ENCODE results near the gene PTPN1. TPM values are rescaled to one million over a fixed set of nuclear protein-coding genes. Genes with fewer than 3 reads are reported as not detected.

The PTPN1 gene
- total RNA-seq, 1 donor from 2014 or later = 78.2 TPM

DNA sequence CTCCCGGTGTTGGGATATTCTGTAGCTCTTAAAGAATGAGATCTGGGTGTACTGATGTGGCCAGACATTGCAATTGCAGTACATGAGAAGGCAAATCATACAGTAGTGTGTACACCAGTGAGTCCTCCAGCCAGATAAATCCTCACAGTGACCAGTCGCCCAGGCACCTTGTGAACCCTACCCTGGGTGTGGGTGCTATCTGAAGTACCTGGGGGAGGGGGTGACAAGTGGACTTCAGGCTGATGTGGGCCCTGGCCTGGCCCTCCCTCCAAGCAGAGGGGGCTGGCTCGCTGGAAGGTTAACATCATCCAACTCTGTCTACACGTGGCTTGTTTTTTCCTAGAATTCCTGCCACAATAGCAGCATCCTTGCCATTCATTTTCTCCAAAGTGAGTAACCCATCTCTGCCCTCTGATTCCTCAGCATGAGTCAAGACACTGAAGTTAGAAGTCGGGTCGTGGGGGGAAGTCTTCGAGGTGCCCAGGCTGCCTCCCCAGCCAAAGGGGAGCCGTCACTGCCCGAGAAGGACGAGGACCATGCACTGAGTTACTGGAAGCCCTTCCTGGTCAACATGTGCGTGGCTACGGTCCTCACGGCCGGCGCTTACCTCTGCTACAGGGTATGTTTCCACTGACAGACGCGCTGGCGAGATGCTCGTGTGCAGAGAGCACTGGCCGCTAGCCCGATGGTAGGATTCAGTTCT is 70.8 kb downstream of the PTPN1 start:
- no peaks in the 10 kb centered on the region for H3K9me3 ChIP-seq
- ATAC-seq = no peak
- H3K36me3 ChIP-seq = peaks cover 99% of the 10 kb centered on the region
- H3K4me3 ChIP-seq = no peak overlapping the region
- peaks cover 5% of the 10 kb centered on the region for H3K4me1 ChIP-seq
- TF ChIP-seq, protein P1, sequence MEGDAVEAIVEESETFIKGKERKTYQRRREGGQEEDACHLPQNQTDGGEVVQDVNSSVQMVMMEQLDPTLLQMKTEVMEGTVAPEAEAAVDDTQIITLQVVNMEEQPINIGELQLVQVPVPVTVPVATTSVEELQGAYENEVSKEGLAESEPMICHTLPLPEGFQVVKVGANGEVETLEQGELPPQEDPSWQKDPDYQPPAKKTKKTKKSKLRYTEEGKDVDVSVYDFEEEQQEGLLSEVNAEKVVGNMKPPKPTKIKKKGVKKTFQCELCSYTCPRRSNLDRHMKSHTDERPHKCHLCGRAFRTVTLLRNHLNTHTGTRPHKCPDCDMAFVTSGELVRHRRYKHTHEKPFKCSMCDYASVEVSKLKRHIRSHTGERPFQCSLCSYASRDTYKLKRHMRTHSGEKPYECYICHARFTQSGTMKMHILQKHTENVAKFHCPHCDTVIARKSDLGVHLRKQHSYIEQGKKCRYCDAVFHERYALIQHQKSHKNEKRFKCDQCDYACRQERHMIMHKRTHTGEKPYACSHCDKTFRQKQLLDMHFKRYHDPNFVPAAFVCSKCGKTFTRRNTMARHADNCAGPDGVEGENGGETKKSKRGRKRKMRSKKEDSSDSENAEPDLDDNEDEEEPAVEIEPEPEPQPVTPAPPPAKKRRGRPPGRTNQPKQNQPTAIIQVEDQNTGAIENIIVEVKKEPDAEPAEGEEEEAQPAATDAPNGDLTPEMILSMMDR (IDR thresholded peaks at IDR 0.05) = no peak
- intact Hi-C loops (cut with DNase I) = no loop called here
- H3K27ac ChIP-seq = no peak overlapping the region
- H3K27me3 ChIP-seq (ENCODE audit: low read depth) = no peaks in the 10 kb centered on the region
- peak; percentile 43 for DNase-seq

DNA sequence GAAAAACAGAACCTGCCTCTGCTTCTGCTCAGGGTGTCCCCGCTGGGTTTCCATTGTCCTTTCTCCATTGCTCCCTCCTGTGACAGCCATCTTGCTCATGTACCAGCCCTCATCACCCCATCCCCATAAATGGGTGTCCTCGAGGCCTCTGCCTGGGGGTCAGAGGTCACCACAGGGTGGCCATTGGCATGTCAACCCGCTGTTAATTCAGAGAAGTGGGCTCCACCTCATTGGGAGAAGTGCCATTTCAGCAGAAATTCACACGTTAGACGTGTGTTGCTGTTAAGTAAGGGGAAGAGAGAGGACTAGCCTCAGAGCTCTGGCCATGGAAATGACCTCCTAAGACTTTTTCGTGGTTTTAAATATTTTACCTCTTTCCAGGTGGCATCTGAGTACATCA is 71.9 kb downstream of the PTPN1 start:
- Histone ChIP-seq H3K4me3 (no peak overlapping the region), H3K36me3 (peaks cover 100% of the 10 kb centered on the region), H3K27me3 (ENCODE audit: low read depth) (no peaks in the 10 kb centered on the region), H3K9me3 (no peaks in the 10 kb centered on the region), H3K27ac (no peak overlapping the region), H3K4me1 (no peaks in the 10 kb centered on the region)
- TF ChIP-seq, protein P1 (IDR thresholded peaks at IDR 0.05) = no peak
- DNase-seq (no peak), ATAC-seq (no peak)
- intact Hi-C loops (cut with DNase I) = no loop called here

DNA sequence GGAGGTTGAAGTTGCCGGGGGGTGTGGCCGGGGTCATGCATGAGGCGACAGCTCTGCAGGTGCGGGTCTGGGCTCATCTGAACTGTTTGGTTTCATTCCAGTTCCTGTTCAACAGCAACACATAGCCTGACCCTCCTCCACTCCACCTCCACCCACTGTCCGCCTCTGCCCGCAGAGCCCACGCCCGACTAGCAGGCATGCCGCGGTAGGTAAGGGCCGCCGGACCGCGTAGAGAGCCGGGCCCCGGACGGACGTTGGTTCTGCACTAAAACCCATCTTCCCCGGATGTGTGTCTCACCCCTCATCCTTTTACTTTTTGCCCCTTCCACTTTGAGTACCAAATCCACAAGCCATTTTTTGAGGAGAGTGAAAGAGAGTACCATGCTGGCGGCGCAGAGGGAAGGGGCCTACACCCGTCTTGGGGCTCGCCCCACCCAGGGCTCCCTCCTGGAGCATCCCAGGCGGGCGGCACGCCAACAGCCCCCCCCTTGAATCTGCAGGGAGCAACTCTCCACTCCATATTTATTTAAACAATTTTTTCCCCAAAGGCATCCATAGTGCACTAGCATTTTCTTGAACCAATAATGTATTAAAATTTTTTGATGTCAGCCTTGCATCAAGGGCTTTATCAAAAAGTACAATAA is 72.5 kb downstream of the PTPN1 start:
- ATAC-seq (no peak), DNase-seq (peak; percentile 39)
- H3K4me3 ChIP-seq = no peak overlapping the region
- no peak overlapping the region for H3K27ac ChIP-seq
- intact Hi-C loops (cut with DNase I) = no loop called here
- TF ChIP-seq, protein P1 (IDR thresholded peaks at IDR 0.05) = no peak
- H3K27me3 ChIP-seq (ENCODE audit: low read depth) = no peaks in the 10 kb centered on the region
- H3K36me3 ChIP-seq = peaks cover 100% of the 10 kb centered on the region
- no peaks in the 10 kb centered on the region for H3K9me3 ChIP-seq
- H3K4me1 ChIP-seq = no peaks in the 10 kb centered on the region

DNA sequence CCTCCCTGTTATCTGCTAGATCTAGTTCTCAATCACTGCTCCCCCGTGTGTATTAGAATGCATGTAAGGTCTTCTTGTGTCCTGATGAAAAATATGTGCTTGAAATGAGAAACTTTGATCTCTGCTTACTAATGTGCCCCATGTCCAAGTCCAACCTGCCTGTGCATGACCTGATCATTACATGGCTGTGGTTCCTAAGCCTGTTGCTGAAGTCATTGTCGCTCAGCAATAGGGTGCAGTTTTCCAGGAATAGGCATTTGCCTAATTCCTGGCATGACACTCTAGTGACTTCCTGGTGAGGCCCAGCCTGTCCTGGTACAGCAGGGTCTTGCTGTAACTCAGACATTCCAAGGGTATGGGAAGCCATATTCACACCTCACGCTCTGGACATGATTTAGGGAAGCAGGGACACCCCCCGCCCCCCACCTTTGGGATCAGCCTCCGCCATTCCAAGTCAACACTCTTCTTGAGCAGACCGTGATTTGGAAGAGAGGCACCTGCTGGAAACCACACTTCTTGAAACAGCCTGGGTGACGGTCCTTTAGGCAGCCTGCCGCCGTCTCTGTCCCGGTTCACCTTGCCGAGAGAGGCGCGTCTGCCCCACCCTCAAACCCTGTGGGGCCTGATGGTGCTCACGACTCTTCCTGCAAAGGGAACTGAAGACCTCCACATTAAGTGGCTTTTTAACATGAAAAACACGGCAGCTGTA is 73.4 kb downstream of the PTPN1 start:
- H3K4me3 ChIP-seq = no peak overlapping the region
- intact Hi-C loops (cut with DNase I) = no loop called here
- ATAC-seq (no peak), DNase-seq (peak; percentile 21)
- no peaks in the 10 kb centered on the region for H3K9me3 ChIP-seq
- peaks cover 97% of the 10 kb centered on the region for H3K36me3 ChIP-seq
- no peaks in the 10 kb centered on the region for H3K4me1 ChIP-seq
- H3K27ac ChIP-seq = no peak overlapping the region
- TF ChIP-seq, protein P1 (IDR thresholded peaks at IDR 0.05) = no peak
- H3K27me3 ChIP-seq (ENCODE audit: low read depth) = no peaks in the 10 kb centered on the region

DNA sequence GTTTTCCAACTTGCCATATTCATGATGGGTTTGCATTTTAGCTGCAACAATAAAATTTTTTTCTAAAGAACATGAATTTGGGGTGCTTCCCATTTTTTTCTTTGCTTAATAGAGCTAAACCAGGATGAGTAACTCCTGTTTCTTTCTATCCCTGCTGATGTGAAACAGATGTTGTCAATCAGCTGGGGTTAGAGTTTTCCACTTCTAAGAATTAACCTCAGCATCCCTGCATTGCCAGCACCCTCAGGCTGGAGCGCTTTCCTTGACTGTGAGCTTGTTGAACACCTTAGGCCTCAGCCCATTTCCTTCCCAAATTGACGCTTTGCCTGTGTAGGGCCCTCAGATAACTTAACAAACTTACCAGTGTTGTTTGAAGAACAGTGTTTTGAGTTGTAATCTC is 74.5 kb downstream of the PTPN1 start:
- H3K4me3 ChIP-seq = no peak overlapping the region
- H3K4me1 ChIP-seq = no peaks in the 10 kb centered on the region
- H3K36me3 ChIP-seq = peaks cover 97% of the 10 kb centered on the region
- ATAC-seq = no peak
- H3K27me3 ChIP-seq (ENCODE audit: low read depth) = no peaks in the 10 kb centered on the region
- H3K9me3 ChIP-seq = no peaks in the 10 kb centered on the region
- no peak for DNase-seq
- intact Hi-C loops (cut with DNase I) = no loop called here
- no peak overlapping the region for H3K27ac ChIP-seq
- TF ChIP-seq, protein P1 (IDR thresholded peaks at IDR 0.05) = no peak
